Measurements from ENCODE around the gene DAPK1. TPM values are rescaled to one million over a fixed set of nuclear protein-coding genes. Genes with fewer than 3 reads are reported as not detected.

Gene DAPK1
- total RNA-seq, 1 donor from 2014 or later = 24.6 TPM

- peaks cover 4% of the 10 kb centered on the region for H3K9me3 ChIP-seq
- no peak overlapping the region for H3K27ac ChIP-seq
- TF ChIP-seq POLR2A (IDR thresholded peaks at IDR 0.05) = no peak
- TF ChIP-seq CTCF (IDR thresholded peaks at IDR 0.05) = no peak
- no peak for TF ChIP-seq POLR2AphosphoS5 (IDR thresholded peaks at IDR 0.05; ENCODE audit: insufficient read depth in 1 of 2, low read depth in 1 of 2)
- intact Hi-C loops (cut with DNase I) = no loop called here
- no peaks in the 10 kb centered on the region for H3K27me3 ChIP-seq
- H3K4me1 ChIP-seq = no peaks in the 10 kb centered on the region
- H3K36me3 ChIP-seq = no peaks in the 10 kb centered on the region
- no peak for DNase-seq (ENCODE audit: extremely low spot score in 2 of 2)
- no peak overlapping the region for H3K4me3 ChIP-seq
These were observed 248.5 kb downstream of the DAPK1 start for GRCh38 chr9:87746186-87746585.

- intact Hi-C loops (cut with DNase I) = no loop called here
- Histone ChIP-seq H3K27me3 (no peaks in the 10 kb centered on the region), H3K4me1 (no peaks in the 10 kb centered on the region), H3K36me3 (no peaks in the 10 kb centered on the region), H3K9me3 (no peaks in the 10 kb centered on the region), H3K27ac (no peak overlapping the region), H3K4me3 (no peak overlapping the region)
- TF ChIP-seq POLR2AphosphoS5 (IDR thresholded peaks at IDR 0.05; ENCODE audit: insufficient read depth in 1 of 2, low read depth in 1 of 2) = no peak
- no peak for TF ChIP-seq CTCF (IDR thresholded peaks at IDR 0.05)
- no peak for TF ChIP-seq POLR2A (IDR thresholded peaks at IDR 0.05)
- DNase-seq (ENCODE audit: extremely low spot score in 2 of 2) = no peak
These were observed 251.2 kb downstream of the DAPK1 start for GRCh38 chr9:87748881-87749280.

GRCh38 chr9:87749335-87750035 lies 251.8 kb downstream of the DAPK1 start:
- no peak for TF ChIP-seq POLR2A (IDR thresholded peaks at IDR 0.05)
- no peak for TF ChIP-seq POLR2AphosphoS5 (IDR thresholded peaks at IDR 0.05; ENCODE audit: insufficient read depth in 1 of 2, low read depth in 1 of 2)
- no peak for TF ChIP-seq CTCF (IDR thresholded peaks at IDR 0.05)
- Histone ChIP-seq H3K4me3 (no peak overlapping the region), H3K27me3 (no peaks in the 10 kb centered on the region), H3K36me3 (no peaks in the 10 kb centered on the region), H3K27ac (no peak overlapping the region), H3K9me3 (no peaks in the 10 kb centered on the region), H3K4me1 (no peaks in the 10 kb centered on the region)
- intact Hi-C loops (cut with DNase I) = no loop called here
- no peak for DNase-seq (ENCODE audit: extremely low spot score in 2 of 2)

- Histone ChIP-seq H3K27ac (no peak overlapping the region), H3K4me3 (no peak overlapping the region), H3K36me3 (no peaks in the 10 kb centered on the region), H3K27me3 (no peaks in the 10 kb centered on the region), H3K4me1 (no peaks in the 10 kb centered on the region), H3K9me3 (no peaks in the 10 kb centered on the region)
- intact Hi-C loops (cut with DNase I) = no loop called here
- no peak for TF ChIP-seq CTCF (IDR thresholded peaks at IDR 0.05)
- TF ChIP-seq POLR2A (IDR thresholded peaks at IDR 0.05) = no peak
- TF ChIP-seq POLR2AphosphoS5 (IDR thresholded peaks at IDR 0.05; ENCODE audit: insufficient read depth in 1 of 2, low read depth in 1 of 2) = no peak
- DNase-seq (ENCODE audit: extremely low spot score in 2 of 2) = no peak
These were observed 253.1 kb downstream of the DAPK1 start for GRCh38 chr9:87750726-87751125.

GRCh38 chr9:87751423-87751822 lies 253.8 kb downstream of the DAPK1 start:
- no peaks in the 10 kb centered on the region for H3K9me3 ChIP-seq
- intact Hi-C loops (cut with DNase I) = no loop called here
- TF ChIP-seq POLR2AphosphoS5 (IDR thresholded peaks at IDR 0.05; ENCODE audit: insufficient read depth in 1 of 2, low read depth in 1 of 2) (no peak), POLR2A (IDR thresholded peaks at IDR 0.05) (no peak), CTCF (IDR thresholded peaks at IDR 0.05) (no peak)
- no peaks in the 10 kb centered on the region for H3K4me1 ChIP-seq
- DNase-seq (ENCODE audit: extremely low spot score in 2 of 2) = no peak
- H3K27me3 ChIP-seq = no peaks in the 10 kb centered on the region
- no peak overlapping the region for H3K4me3 ChIP-seq
- H3K27ac ChIP-seq = no peak overlapping the region
- H3K36me3 ChIP-seq = no peaks in the 10 kb centered on the region

All from vagina (tissue), 2 donors.